Ovary (tissue), 9 donors: ENCODE results near the gene ALDOA. TPM values are rescaled to one million over a fixed set of nuclear protein-coding genes. Genes with fewer than 3 reads are reported as not detected.

Source experiments
- DNase-seq, 5 donors: peaks; one replicate each; pipeline ENCODE4 v3.0.0-alpha.2; 2019 to 2020
- H3K27ac ChIP-seq, 2 donors: fragments of 200-600 bp; one replicate each; pipeline versions ENCODE4 v1.5.1 to v1.8.0; 2019 to 2022
- H3K27me3 ChIP-seq: fragments of 200-600 bp; one replicate; pipeline ENCODE4 v1.8.0; 2022
- H3K36me3 ChIP-seq: fragments of 200-600 bp; sonication (generic); one replicate; pipeline ENCODE4 v1.5.1; 2019
- H3K4me1 ChIP-seq: one replicate; pipeline ENCODE4 v1.8.1; 2013; ENCODE audit warnings: mild to moderate bottlenecking, moderate library complexity; ENCODE audit not compliant: insufficient read depth
- H3K4me3 ChIP-seq: fragments of 200-600 bp; sonication (generic); one replicate; pipeline ENCODE4 v1.5.1; 2017
- H3K9me3 ChIP-seq, 2 donors: fragments of 200-600 bp in 1 of 2; sonication (generic) in 1 of 2; one replicate each; pipeline versions ENCODE4 v1.5.1 to v1.8.1; 2013 to 2019; ENCODE audit warnings: mild to moderate bottlenecking in 1 of 2, moderate library complexity in 1 of 2
- EP300 ChIP-seq: sonication (generic); formaldehyde crosslinking; IDR thresholded peaks from one replicate; pipeline ENCODE4 v1.6.1; 2017; ENCODE audit warnings: antibody characterized with exemption
- POLR2A ChIP-seq: fragments of 450-650 bp; IDR thresholded peaks from one replicate; pipeline ENCODE4 v1.6.1; 2017; ENCODE audit warnings: antibody characterized with exemption, mild to moderate bottlenecking, moderate library complexity
- WGBS, 3 donors: extraction: QIAGEN DNeasy Blood & Tissue Kit in 1 of 3; methylation state at CpG; one replicate each; pipeline versions ENCODE4 v1.1.5 to v1.1.7; 2013 to 2017; 5-methylcytosine and 5-hydroxymethylcytosine counted together
- intact Hi-C, 4 donors: fragments of 100-400 bp; cut with DNase I; formaldehyde crosslinking; loops; one replicate each; pipeline versions ENCODE4 v1.11.0 to v1.15.1; 2022 to 2023
- polyA plus RNA-seq, 2 donors: library from polyadenylated mRNA; stranded (reverse); fragments of 200-250 nt in 1 of 2; fragments of 350-450 nt in 1 of 2; fragmentation: Illumina TruSeq in 1 of 2; extraction: RNeasy Lipid Tissue Mini Kit (QIAGEN cat#74804) in 1 of 2; gene quantifications; one replicate each; pipeline ENCODE4 v1.2.3, GENCODE V29; 2013 to 2014
- total RNA-seq, 7 donors: library from RNA; depleted of rRNA in 2 of 7; stranded (reverse); fragments of >200 nt in 2 of 7; fragmentation: NEBNext Ultra II Directional in 3 of 7; extraction: Animal tissue kit (Norgen Biotek cat#: 25700) in 3 of 7; gene quantifications; one replicate each; pipeline versions ENCODE4 v1.1.0 to v1.2.4, GENCODE V29; 2016 to 2023
- TF ChIP-seq, protein P1 (sequence below), 3 donors: fragments of 450-650 bp in 2 of 3; fragments of 200-600 bp in 1 of 3; IDR thresholded peaks; one replicate each; pipeline versions ENCODE4 v1.5.1 to v1.8.0; 2016 to 2022; ENCODE audit warnings: antibody characterized with exemption in 3 of 3, mild to moderate bottlenecking in 1 of 3
- donor health status: DM: no; HTN: no; CAD: no; lungs with moderate emphysema.
- donor health status: DM: no; HTN: no; CAD: no.
- donor health status: Bipolar disorder and iron deficiency.
- donor health status: DM: yes; HTN: yes; CAD: no.
- donor health status: DM: no; HTN: no; CAD: no.
- donor health status: DM: yes; HTN: yes; CAD: no.

The ALDOA gene
- total and polyA plus RNA-seq, 9 donors, result 252 to 1,259 (median 835) TPM

DNA sequence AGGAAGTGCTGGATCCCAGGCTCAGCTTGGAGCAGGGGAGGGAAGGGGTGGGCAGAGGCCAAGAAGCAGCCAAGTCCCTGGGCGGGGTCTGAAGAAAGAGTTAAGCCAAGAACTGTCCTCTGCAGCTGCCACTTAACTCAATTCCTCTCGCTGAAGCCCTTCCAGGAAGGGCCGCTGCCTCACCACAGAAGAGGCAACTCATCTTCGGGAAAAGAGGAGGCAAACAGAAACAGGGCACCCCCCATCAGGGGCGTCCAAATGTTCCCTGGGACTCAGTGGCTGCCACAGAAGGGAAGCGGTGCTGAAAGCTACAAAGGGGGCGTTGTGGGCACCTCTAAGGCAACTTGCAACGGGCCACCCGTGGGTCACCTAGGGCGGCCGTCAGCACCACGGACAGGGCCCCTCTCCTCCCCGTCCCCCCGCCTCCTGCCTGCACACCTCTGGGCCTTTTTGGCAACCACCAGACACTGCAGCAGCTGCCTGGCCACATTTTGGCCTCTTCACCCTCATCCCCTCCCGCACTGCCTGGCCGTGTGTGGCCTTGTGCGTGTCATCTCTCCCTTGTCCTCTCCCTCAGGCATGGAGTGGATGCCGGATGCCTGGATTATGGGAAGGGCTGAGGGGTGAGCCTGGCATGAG lies 37.0 kb upstream of the ALDOA start:
- no peak overlapping the region for H3K27ac ChIP-seq
- no peaks in the 10 kb centered on the region for H3K4me1 ChIP-seq
- intact Hi-C loops, result loop anchor here in 3 of 4 donors (10.0 kb wide), 2 partner anchors 304 to 334 kb away; no protein-coding TSS in a partner anchor
- H3K9me3 ChIP-seq, result no peaks in the 10 kb centered on the region
- H3K27me3 ChIP-seq, result peaks cover 3% of the 10 kb centered on the region
- no peak for TF ChIP-seq POLR2A
- no peak for TF ChIP-seq EP300
- TF ChIP-seq, protein P1, sequence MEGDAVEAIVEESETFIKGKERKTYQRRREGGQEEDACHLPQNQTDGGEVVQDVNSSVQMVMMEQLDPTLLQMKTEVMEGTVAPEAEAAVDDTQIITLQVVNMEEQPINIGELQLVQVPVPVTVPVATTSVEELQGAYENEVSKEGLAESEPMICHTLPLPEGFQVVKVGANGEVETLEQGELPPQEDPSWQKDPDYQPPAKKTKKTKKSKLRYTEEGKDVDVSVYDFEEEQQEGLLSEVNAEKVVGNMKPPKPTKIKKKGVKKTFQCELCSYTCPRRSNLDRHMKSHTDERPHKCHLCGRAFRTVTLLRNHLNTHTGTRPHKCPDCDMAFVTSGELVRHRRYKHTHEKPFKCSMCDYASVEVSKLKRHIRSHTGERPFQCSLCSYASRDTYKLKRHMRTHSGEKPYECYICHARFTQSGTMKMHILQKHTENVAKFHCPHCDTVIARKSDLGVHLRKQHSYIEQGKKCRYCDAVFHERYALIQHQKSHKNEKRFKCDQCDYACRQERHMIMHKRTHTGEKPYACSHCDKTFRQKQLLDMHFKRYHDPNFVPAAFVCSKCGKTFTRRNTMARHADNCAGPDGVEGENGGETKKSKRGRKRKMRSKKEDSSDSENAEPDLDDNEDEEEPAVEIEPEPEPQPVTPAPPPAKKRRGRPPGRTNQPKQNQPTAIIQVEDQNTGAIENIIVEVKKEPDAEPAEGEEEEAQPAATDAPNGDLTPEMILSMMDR (IDR thresholded peaks at IDR 0.05), result no peak
- H3K4me3 ChIP-seq, result no peak overlapping the region
- no peaks in the 10 kb centered on the region for H3K36me3 ChIP-seq
- 8 to 14% (median 12%) methylated on average over 18 of the region's 18 CpGs for WGBS, 3 donors
- peak in 2 of 5 donors; percentile 39 to 50 for DNase-seq

DNA sequence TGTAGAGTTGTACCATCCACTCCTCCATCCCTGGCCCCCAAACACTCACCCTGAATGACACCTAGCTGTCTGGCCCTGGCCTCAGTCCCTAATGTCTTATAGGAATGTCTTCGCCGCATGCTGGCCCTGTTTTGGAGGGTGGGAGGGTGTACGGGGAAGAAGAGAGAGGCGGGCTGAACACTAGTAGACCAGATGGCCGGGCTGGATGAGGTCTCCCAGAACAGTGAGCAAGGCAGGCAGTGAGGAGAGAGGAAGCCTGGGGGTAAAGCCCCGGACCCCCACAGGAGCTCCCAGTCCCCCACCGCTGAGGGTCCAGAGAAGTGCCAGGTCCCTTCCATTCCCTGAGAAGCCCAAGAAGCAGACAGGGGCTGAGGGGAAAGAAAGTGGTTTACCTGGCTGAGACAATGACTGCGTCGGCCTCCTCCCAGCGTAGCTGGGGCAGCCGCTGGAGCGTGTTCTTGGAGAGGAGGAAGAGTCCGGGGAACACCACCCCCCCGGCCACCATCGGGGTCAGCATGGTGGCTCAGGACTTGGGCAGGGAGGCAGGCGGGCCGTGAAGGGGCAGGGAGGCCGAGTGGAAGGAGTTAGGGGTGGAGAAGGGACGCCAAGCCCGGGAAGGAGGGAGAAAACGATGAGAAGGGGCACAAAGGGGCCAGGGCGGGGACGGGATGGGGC lies 35.4 kb upstream of the ALDOA start:
- H3K9me3 ChIP-seq, result no peaks in the 10 kb centered on the region
- H3K4me3 ChIP-seq, result no peak overlapping the region
- no peaks in the 10 kb centered on the region for H3K36me3 ChIP-seq
- DNase-seq, result no peak
- H3K27ac ChIP-seq, result no peak overlapping the region
- 36 to 44% (median 38%) methylated on average over 21 to 23 of the region's 23 CpGs for WGBS, 3 donors
- H3K4me1 ChIP-seq, result no peaks in the 10 kb centered on the region
- TF ChIP-seq POLR2A (no peak), EP300 (no peak)
- TF ChIP-seq, protein P1 (IDR thresholded peaks at IDR 0.05), result no peak
- intact Hi-C loops, result loop anchor here in 1 of 4 donors (10.0 kb wide), 1 partner anchor 335 kb away; no protein-coding TSS in a partner anchor
- H3K27me3 ChIP-seq, result peaks cover 3% of the 10 kb centered on the region

DNA sequence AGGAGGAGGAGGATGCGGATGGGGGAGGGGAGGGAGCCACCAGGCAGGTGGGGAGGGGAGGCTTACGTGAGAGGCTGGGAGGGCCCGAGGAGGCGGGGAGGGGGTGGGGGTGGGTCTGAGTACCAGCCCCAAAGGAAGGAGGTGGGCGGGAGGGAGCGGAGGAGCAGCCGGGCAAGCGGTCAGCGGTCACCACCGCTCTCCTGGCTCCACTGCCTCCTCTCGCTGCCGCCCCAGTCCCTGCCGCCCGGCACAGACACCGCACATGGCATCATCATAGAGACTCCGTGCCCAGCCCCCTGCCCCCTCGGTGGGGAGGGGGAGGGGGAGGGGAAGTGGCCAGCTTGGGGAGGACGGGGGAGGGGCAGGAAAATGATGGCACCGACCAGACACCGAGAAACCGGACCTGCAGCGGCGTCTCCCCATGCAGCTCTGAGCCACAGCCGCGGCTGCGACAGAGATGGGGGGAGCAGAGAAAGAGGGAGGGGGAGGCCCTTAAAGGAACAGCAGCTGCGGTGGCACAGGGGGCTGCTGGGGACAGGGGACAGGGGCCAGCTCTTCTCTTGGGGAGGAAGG lies 34.6 kb upstream of the ALDOA start, which contains the start of gene TLCD3B:
TLCD3B (minus strand) TSS at position 431 of the 573 bp plus-strand sequence. CDS start 744 bp downstream, outside the sequence.
- peaks cover 3% of the 10 kb centered on the region for H3K27me3 ChIP-seq
- intact Hi-C loops, result loop anchor here in 1 of 4 donors (10.0 kb wide), 1 partner anchor 336 kb away; no protein-coding TSS in a partner anchor
- no peaks in the 10 kb centered on the region for H3K9me3 ChIP-seq
- WGBS, 3 donors, result 2 to 3% (median 2%) methylated on average over 25 to 27 of the region's 27 CpGs
- no peak for TF ChIP-seq POLR2A
- no peak for TF ChIP-seq EP300
- TF ChIP-seq, protein P1 (IDR thresholded peaks at IDR 0.05), result no peak
- no peak within 1 kb of the TSS for H3K27ac ChIP-seq
- no peaks in the 10 kb centered on the region for H3K36me3 ChIP-seq
- no peaks in the 10 kb centered on the region for H3K4me1 ChIP-seq
- no peak for DNase-seq
- H3K4me3 ChIP-seq, result no peak within 1 kb of the TSS

DNA sequence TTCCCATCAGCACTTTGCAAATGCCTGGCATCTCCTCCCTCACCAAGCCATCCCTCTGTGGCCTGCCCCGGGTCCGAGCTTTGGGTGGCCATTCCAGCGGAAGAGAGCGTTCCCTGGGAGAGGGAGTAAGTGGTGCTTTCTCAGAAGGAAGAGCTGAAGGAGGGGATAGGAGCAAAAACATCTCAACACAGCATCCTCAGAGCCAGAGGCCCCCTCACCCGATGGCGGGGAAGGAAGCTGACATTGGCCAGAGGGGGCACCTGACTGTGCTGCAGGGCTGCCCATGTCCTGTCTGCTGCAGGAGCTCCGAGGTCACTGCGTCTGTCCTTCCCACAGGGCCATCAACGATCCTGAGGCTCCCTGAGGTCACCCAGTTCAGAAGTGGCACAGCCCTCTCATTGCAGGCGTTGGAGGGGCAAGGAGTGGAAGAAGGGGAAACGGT lies 34.1 kb upstream of the ALDOA start:
- Histone ChIP-seq H3K36me3 (no peaks in the 10 kb centered on the region), H3K9me3 (no peaks in the 10 kb centered on the region), H3K27ac (no peak overlapping the region), H3K4me1 (no peaks in the 10 kb centered on the region), H3K4me3 (no peak overlapping the region), H3K27me3 (peaks cover 3% of the 10 kb centered on the region)
- TF ChIP-seq, protein P1 (IDR thresholded peaks at IDR 0.05), result no peak
- TF ChIP-seq POLR2A (no peak), EP300 (no peak)
- WGBS, 3 donors, result 21 to 26% (median 21%) methylated on average over 11 of the region's 11 CpGs
- intact Hi-C loops, result loop anchor here in 1 of 4 donors (10.0 kb wide), 1 partner anchor 337 kb away; no protein-coding TSS in a partner anchor
- no peak for DNase-seq
